Hematopoietic multipotent progenitor cell treated with erythropoietin and hydrocortisone succinate and interleukin-3 and kit ligand, for 6 days (in vitro differentiated cells): Measurements from ENCODE around the gene CYTH1.
"Not testable (repeated sequence)": the region's sequence is repeated elsewhere in the genome, so short reads cannot be mapped to it uniquely, and the experiment has no call there.

Experiments
- DNase-seq: peaks from one replicate; pipeline ENCODE4 v3.0.0-alpha.2; 2015

The CYTH1 gene

DNA sequence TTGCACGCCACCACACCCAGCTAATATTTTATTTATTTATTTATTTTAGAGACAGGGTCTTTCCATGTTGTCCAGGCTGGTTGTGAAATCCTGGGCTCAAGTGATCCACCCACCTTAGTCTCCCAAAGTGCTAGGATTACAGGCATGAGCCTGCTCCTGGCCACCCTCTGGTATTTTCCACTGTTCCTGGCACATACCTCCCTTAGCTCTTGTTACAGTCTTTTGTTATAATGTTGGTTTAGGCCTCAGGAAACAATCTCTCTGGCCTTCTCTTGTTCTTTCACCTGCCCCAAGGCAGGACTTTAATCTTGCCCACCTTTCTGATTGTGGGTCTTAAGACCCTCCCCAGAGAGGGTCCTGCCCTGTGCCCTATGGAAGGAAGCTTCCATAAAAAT, 3.6 kb upstream of the CYTH1 start:
- no peak for DNase-seq

- peak; percentile 73 for DNase-seq
These were observed 3.1 kb upstream of the CYTH1 start for GRCh38 chr17:78785011-78785662.

- no peak for DNase-seq
These were observed 2.3 kb upstream of the CYTH1 start for GRCh38 chr17:78784352-78784751.

- DNase-seq = peak; percentile 81
These were observed 1.7 kb upstream of the CYTH1 start for GRCh38 chr17:78783711-78784324.

GRCh38 chr17:78781104-78781892, 775 bp downstream of the CYTH1 start:
- peak; percentile 62 for DNase-seq

DNA sequence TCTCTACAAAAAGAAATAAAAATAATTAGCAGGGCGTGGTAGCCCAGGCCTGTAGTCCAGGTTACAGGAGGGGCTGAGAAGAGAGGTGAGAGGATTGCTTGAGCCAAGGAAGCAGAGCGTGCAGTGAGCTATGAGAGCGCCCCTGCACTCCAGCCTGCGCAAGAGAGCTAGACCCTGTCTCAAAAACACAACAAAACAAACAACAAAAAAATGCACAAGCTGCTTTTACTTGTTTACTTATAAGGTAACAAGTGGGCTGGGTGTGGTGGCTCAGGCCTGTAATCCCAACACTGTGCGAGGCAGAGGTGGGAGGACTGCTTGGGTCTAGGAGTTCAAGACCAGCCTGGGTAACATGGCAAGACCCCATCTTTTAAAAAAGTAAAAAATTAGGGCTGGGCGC, 1.7 kb downstream of the CYTH1 start:
- no peak for DNase-seq

- DNase-seq = no peak
These were observed 2.2 kb downstream of the CYTH1 start for GRCh38 chr17:78779850-78780249.

DNA sequence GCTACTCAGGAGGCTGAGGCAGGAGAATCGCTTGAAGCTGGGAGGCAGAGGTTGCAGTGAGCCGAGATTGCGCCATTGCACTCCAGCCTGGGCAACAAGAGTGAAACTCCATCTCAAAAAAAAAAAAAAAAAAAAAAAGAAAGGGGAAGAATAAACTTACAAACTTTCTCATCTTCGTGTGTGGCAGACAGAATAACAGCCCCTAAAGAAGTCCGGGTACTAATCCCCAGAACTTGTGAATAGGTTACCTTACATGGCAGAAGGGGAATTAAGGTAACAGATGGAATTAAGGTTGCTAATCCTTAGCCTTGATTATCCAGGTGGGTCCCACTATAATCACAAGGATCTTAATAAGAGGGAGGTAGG, 2.8 kb downstream of the CYTH1 start:
- DNase-seq = not testable (repeated sequence)

- no peak for DNase-seq
These were observed 4.2 kb downstream of the CYTH1 start for GRCh38 chr17:78777881-78778280.

DNA sequence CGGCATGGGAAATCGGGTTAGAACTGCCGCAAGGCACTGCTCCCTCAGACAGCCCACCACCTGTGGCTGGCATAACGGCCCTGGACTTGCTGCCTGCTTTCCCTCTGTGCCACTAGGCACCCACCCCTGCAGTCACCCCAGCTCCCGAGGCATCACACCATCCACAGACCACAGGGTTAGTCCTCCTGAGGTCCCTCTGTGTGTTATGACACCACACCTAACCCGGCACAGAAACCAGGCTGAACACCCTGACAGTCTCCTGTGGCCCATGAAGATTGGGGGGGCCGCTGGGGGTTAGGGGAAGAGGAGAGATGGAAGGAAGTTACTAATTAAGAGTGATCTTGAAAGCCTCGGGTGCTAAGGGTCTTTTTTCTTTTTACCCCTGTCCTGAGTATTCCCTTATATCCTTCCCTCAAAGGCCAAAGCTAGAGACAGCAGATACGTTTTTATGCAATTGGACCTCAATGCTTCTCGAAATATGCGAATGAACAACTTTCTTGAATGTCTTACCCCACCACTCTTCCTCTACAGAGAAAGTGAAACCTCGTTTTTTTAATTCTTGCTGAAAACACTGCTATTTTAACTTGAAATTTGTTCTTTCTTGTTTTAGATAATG, 7.0 kb downstream of the CYTH1 start:
- peak; percentile 70 for DNase-seq

GRCh38 chr17:78774453-78774852, 7.6 kb downstream of the CYTH1 start:
- no peak for DNase-seq

DNA sequence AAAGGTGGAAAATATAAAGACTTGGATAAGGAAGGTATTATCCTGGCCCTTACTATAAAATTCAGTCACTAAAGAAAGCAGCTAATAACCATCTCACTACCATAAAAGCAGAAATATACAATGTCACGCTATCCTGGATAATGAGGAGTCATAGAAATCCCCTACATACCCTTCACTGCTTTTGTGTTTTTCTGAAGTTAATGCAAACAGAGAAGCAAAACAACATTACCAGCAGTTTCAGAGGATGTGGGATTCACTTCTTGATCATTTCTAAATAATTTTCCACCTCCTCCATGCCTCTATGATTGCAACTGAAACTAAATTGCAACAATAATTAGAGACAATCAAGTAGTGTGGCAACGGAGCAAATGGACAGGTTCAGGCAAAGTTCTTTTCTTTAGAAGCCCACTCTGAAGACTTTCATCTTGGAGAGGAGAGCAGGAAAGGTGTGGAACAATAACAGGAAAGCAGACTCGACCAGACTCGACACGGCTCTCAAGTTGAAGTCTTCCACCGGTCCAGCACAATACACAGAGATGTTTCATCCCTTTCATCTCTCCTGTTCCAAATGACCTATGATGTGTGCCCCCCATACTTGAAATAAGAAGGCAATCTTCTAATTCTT, 10.2 kb downstream of the CYTH1 start:
- DNase-seq = no peak

GRCh38 chr17:78769196-78769773, 12.8 kb downstream of the CYTH1 start:
- DNase-seq = no peak

DNA sequence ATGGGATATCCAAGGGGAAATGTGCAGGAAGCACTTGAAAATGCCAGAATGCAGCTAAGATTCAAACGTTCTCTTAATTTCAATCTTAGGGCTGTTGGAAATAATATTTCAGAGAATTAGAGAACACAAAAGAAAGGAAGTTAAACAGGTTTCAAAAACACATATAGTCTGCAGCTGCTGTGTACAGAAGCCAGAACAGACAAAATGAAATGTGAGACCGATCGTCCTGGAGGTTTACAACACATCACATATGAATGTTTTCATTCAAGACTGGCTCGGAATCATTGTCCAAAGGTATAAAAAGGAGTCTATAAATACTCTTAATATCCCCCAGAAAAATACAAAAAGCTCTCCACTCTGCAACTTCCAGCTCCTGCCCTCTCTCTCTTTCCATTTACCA, 14.3 kb downstream of the CYTH1 start:
- no peak for DNase-seq

GRCh38 chr17:78766743-78767294, 15.3 kb downstream of the CYTH1 start:
- DNase-seq = no peak

GRCh38 chr17:78766225-78766624, 15.8 kb downstream of the CYTH1 start:
- no peak for DNase-seq

GRCh38 chr17:78765821-78766220, 16.3 kb downstream of the CYTH1 start:
- no peak for DNase-seq

- no peak for DNase-seq
These were observed 17.2 kb downstream of the CYTH1 start for GRCh38 chr17:78764871-78765270.

DNA sequence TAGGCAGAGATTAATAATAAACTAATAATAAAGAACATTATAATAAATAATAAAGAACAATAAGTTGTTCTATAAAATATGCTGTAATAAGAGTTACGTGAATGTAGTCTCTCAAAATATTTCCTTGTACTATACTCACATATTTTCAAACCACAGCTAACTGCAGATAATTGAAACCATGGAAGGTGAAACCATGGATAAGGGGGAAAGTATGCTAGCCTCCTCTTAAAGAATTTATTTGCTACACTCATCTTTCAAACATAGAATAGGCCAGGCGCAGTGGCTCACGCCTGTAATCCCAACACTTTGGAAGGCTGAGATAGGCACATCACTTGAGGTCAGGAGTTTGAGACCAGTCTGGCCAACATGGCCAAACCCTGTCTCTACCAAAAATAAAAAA, 18.5 kb downstream of the CYTH1 start:
- DNase-seq = no peak

- DNase-seq = no peak
These were observed 20.2 kb downstream of the CYTH1 start for GRCh38 chr17:78761789-78762406.

DNA sequence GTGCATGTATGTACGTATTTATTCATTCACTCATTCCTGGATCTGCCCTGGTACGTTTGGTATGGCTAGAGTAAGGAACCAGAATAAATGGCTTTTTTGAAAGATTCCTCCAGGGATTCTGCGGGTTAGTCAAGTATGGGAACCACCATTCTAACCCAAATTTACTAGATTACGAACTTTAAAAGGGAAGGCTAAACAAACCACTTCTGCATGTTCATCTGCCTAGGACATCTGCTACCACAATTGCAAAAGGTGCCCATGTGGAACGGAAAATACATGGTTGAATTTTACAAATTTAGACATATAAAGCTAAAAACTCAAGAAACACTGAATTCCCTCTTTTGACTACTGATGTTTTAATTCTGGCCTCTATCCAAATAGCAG, 22.1 kb downstream of the CYTH1 start:
- DNase-seq = no peak
